A673 (cell line): ENCODE data around the gene PNLIPRP2. TPM values are rescaled to one million over a fixed set of nuclear protein-coding genes. Genes with fewer than 3 reads are reported as not detected.

Experiments used
- BruUV-seq: library from RNA; stranded (reverse); fragments of 400-500 nt; replicated peaks from 2 replicates; lab custom pipeline; 2021; lab: Mats Ljungman, UMichigan
- CTCF ChIA-PET: fragments of 300-600 bp; sonication (Branson Sonifier 250); formaldehyde crosslinking; loops from one replicate; lab custom pipeline; 2022; ENCODE audit warnings: antibody characterized with exemption; lab: Charles Lee
- POLR2A ChIA-PET: fragments of 300-600 bp; sonication (Branson Sonifier 250); formaldehyde crosslinking; loops from one replicate; lab custom pipeline; 2022; ENCODE audit warnings: antibody characterized with exemption; ENCODE audit not compliant: low non-redundant PET; lab: Charles Lee
- DNase-seq: peaks from one replicate; pipeline ENCODE4 v3.0.0-alpha.2; 2015; ENCODE audit warnings: low spot score
- H3K27ac ChIP-seq: fragments of 200-600 bp; sonication (generic); 2 replicates; pipeline ENCODE4 v1.5.1; 2016; ENCODE audit warnings: mixed run types, low read depth, mild to moderate bottlenecking, mixed read lengths, antibody characterized with exemption, low read length; ENCODE audit not compliant: poor library complexity, severe bottlenecking
- H3K27me3 ChIP-seq: fragments of 200-600 bp; sonication (generic); replicated peaks from 2 replicates; pipeline ENCODE4 v1.6.1; 2017; ENCODE audit warnings: mixed run types, low read depth, mild to moderate bottlenecking, mixed read lengths, antibody characterized with exemption, low read length; ENCODE audit not compliant: insufficient read depth, poor library complexity
- H3K36me3 ChIP-seq: fragments of 200-600 bp; sonication (generic); 2 replicates; pipeline ENCODE4 v1.6.1; 2016; ENCODE audit warnings: mixed run types, mild to moderate bottlenecking, mixed read lengths, antibody characterized with exemption, low read length; ENCODE audit not compliant: insufficient read depth, poor library complexity, severe bottlenecking
- H3K4me1 ChIP-seq: fragments of 200-600 bp; sonication (generic); 2 replicates; pipeline ENCODE4 v1.6.1; 2017; ENCODE audit warnings: mixed run types, mild to moderate bottlenecking, mixed read lengths, antibody characterized with exemption, low read length; ENCODE audit not compliant: insufficient read depth, poor library complexity, severe bottlenecking
- H3K4me3 ChIP-seq: fragments of 200-600 bp; sonication (generic); 2 replicates; pipeline ENCODE4 v1.5.1; 2016; ENCODE audit warnings: low read depth, mixed run types, mild to moderate bottlenecking, mixed read lengths, low read length; ENCODE audit not compliant: poor library complexity, severe bottlenecking
- H3K9me3 ChIP-seq: fragments of 200-600 bp; sonication (generic); 2 replicates; pipeline ENCODE4 v1.6.1; 2016; ENCODE audit warnings: mixed run types, low read depth, mild to moderate bottlenecking, mixed read lengths, antibody characterized with exemption, low read length; ENCODE audit not compliant: poor library complexity, severe bottlenecking
- EZH2 ChIP-seq: fragments of 200-600 bp; sonication (generic); IDR thresholded peaks from 2 replicates; pipeline ENCODE4 v1.6.1; 2017; ENCODE audit warnings: borderline replicate concordance, low read depth, mild to moderate bottlenecking, mixed read lengths, antibody characterized with exemption, low read length; ENCODE audit not compliant: poor library complexity, severe bottlenecking
- intact Hi-C: fragments of 100-400 bp; cut with micrococcal nuclease; formaldehyde crosslinking; loops from one replicate; pipeline ENCODE4 v1.10.0; 2022; ENCODE audit not compliant: unreplicated experiment
- total RNA-seq: library from RNA; stranded (reverse); gene quantifications from 2 replicates; pipeline ENCODE4 v1.2.3, GENCODE V29; 2021
- TF ChIP-seq, protein P1 (sequence below): fragments of 300-800, 200-600 bp; sonication (generic); conservative IDR thresholded peaks from 2 replicates; pipeline ENCODE4 v1.5.1; 2017; ENCODE audit warnings: low read depth, mild to moderate bottlenecking, antibody characterized with exemption, low read length, moderate library complexity, mixed read lengths

PNLIPRP2 gene
- total RNA-seq, 1 experiment from 2014 or later = not detected

- no peak overlapping the region for H3K4me3 ChIP-seq
- POLR2A ChIA-PET = no interaction called here
- TF ChIP-seq EZH2 = no peak
- TF ChIP-seq, protein P1, sequence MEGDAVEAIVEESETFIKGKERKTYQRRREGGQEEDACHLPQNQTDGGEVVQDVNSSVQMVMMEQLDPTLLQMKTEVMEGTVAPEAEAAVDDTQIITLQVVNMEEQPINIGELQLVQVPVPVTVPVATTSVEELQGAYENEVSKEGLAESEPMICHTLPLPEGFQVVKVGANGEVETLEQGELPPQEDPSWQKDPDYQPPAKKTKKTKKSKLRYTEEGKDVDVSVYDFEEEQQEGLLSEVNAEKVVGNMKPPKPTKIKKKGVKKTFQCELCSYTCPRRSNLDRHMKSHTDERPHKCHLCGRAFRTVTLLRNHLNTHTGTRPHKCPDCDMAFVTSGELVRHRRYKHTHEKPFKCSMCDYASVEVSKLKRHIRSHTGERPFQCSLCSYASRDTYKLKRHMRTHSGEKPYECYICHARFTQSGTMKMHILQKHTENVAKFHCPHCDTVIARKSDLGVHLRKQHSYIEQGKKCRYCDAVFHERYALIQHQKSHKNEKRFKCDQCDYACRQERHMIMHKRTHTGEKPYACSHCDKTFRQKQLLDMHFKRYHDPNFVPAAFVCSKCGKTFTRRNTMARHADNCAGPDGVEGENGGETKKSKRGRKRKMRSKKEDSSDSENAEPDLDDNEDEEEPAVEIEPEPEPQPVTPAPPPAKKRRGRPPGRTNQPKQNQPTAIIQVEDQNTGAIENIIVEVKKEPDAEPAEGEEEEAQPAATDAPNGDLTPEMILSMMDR = no peak
- H3K9me3 ChIP-seq = no peaks in the 10 kb centered on the region
- H3K4me1 ChIP-seq = no peaks in the 10 kb centered on the region
- BruUV-seq = no TSS peak
- DNase-seq = no peak
- CTCF ChIA-PET = no interaction called here
- H3K27ac ChIP-seq = no peak overlapping the region
- no peaks in the 10 kb centered on the region for H3K27me3 ChIP-seq
- intact Hi-C loops = no loop called here
- no peaks in the 10 kb centered on the region for H3K36me3 ChIP-seq
Measured at GRCh38 chr10:116602648-116603400, 17.9 kb upstream of the PNLIPRP2 start.

GRCh38 chr10:116606061-116606483, 14.7 kb upstream of the PNLIPRP2 start:
- Histone ChIP-seq H3K9me3 (no peaks in the 10 kb centered on the region), H3K4me1 (no peaks in the 10 kb centered on the region), H3K4me3 (no peak overlapping the region), H3K36me3 (no peaks in the 10 kb centered on the region), H3K27ac (no peak overlapping the region), H3K27me3 (no peaks in the 10 kb centered on the region)
- DNase-seq = no peak
- CTCF ChIA-PET = no interaction called here
- intact Hi-C loops = no loop called here
- POLR2A ChIA-PET = no interaction called here
- no TSS peak for BruUV-seq
- TF ChIP-seq, protein P1 = no peak
- no peak for TF ChIP-seq EZH2

DNA sequence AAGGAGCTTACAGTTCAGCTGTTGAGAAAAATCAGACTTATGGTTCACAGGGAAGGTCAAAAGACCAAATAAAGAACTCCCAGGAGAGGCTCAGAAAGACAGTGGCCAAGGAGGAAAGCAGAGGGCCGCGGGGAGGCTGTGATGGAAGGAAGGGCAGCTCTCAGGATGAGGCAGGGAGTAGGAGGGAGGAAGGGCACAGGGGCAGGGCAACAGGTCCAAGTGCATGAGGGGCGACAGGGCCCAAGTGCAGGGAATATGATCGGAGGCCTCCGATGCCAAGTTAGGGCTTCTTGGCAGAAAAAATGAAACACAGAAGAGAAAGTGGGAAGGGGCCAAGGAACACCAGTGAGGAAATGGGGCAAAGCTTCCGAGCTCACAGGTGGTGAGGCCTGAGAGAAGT, 13.4 kb upstream of the PNLIPRP2 start:
- no peaks in the 10 kb centered on the region for H3K9me3 ChIP-seq
- H3K27me3 ChIP-seq = no peaks in the 10 kb centered on the region
- no TSS peak for BruUV-seq
- H3K4me3 ChIP-seq = no peak overlapping the region
- CTCF ChIA-PET = no interaction called here
- H3K27ac ChIP-seq = no peak overlapping the region
- no peak for DNase-seq
- TF ChIP-seq EZH2 = no peak
- TF ChIP-seq, protein P1 = no peak
- H3K36me3 ChIP-seq = no peaks in the 10 kb centered on the region
- intact Hi-C loops = no loop called here
- no peaks in the 10 kb centered on the region for H3K4me1 ChIP-seq
- POLR2A ChIA-PET = no interaction called here
